A673 (cell line): Measurements from ENCODE around the gene CA5B.

Experiments used
- CTCF ChIP-seq: fragments of 300-800, 200-600 bp; sonication (generic); conservative IDR thresholded peaks from 2 replicates; pipeline ENCODE4 v1.5.1; 2017; ENCODE audit warnings: low read depth, mild to moderate bottlenecking, antibody characterized with exemption, low read length, moderate library complexity, mixed read lengths
- EZH2 ChIP-seq: fragments of 200-600 bp; sonication (generic); IDR thresholded peaks from 2 replicates; pipeline ENCODE4 v1.6.1; 2017; ENCODE audit warnings: borderline replicate concordance, low read depth, mild to moderate bottlenecking, mixed read lengths, antibody characterized with exemption, low read length; ENCODE audit not compliant: poor library complexity, severe bottlenecking

DNA sequence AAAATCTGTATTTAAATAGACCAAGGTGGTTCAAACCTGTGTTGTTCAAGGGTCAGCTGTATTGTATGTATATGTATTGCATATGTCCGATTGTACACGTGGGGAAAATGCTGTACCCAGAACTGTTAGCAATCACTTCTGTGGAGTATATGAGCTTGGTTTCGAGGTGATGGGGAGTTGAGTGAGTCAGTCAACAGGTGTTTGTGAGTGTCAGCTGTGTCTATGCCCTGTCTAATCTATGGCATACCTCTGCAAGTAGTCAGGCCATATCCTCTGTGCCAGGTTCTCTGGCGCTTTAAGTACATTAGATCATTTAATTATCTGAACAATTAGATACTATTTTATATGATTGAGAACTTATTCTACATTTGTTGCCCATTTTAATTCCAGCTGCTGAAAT, 59.6 kb downstream of the CA5B start:
- TF ChIP-seq CTCF (no peak), EZH2 (no peak)
